Adrenal gland (tissue), 12 donors: ENCODE results near the gene CRACR2A. TPM values are rescaled to one million over a fixed set of nuclear protein-coding genes. Genes with fewer than 3 reads are reported as not detected.

ENCODE experiments used
- DNase-seq, 7 donors: peaks; one replicate each; pipeline ENCODE4 v3.0.0-alpha.2; 2019 to 2020
- H3K27ac ChIP-seq, 5 donors: fragments of 200-600 bp; sonication (generic) in 4 of 5; 1 replicate in 3 of 5; 2 replicates in 2 of 5; pipeline versions ENCODE4 v1.5.1 to v1.8.0; 2016 to 2020; ENCODE audit warnings: mild to moderate bottlenecking in 1 of 5
- H3K27me3 ChIP-seq: fragments of 200-600 bp; 2 replicates; pipeline ENCODE4 v1.8.0; 2021
- H3K36me3 ChIP-seq, 2 donors: fragments of 200-600 bp; replicated peaks in 1 of 2; 1 replicate in 1 of 2; 2 replicates in 1 of 2; pipeline versions ENCODE4 v1.5.1 to v1.8.0; 2018 to 2022
- H3K4me1 ChIP-seq, 2 donors: fragments of 200-600 bp; replicated peaks in 1 of 2; 1 replicate in 1 of 2; 2 replicates in 1 of 2; pipeline versions ENCODE4 v1.5.1 to v1.8.0; 2018 to 2021
- H3K4me3 ChIP-seq, 4 donors: fragments of 200-600 bp; sonication (generic) in 3 of 4; one replicate each; pipeline ENCODE4 v1.5.1; 2016 to 2018
- H3K9me3 ChIP-seq, 3 donors: fragments of 200-600 bp; sonication (generic) in 1 of 3; replicated peaks in 1 of 3; 1 replicate in 2 of 3; 2 replicates in 1 of 3; pipeline versions ENCODE4 v1.5.1 to v1.8.0; 2016 to 2021
- POLR2A ChIP-seq, 2 donors: fragments of 450-650 bp; IDR thresholded peaks; one replicate each; pipeline ENCODE4 v1.6.1; 2017; ENCODE audit warnings: antibody characterized with exemption in 2 of 2, mild to moderate bottlenecking in 2 of 2, moderate library complexity in 1 of 2
- WGBS, 4 donors: extraction: QIAGEN DNeasy Blood & Tissue Kit in 2 of 4; methylation state at CpG; one replicate each; pipeline versions ENCODE4 v1.1.5 to v1.1.7; 2013 to 2017; 5-methylcytosine and 5-hydroxymethylcytosine counted together
- intact Hi-C, 2 donors: fragments of 100-400 bp; cut with DNase I; formaldehyde crosslinking; loops; one replicate each; pipeline versions ENCODE4 v1.14.1 to v1.15.0; 2022 to 2023
- polyA plus RNA-seq, 3 donors: library from polyadenylated mRNA; stranded (reverse); fragments of 200-250 nt in 2 of 3; fragments of 350-450 nt in 1 of 3; fragmentation: Illumina TruSeq in 1 of 3; extraction: RNeasy Lipid Tissue Mini Kit (QIAGEN cat#74804) in 1 of 3; gene quantifications; one replicate each; pipeline ENCODE4 v1.2.3, GENCODE V29; 2013 to 2014
- total RNA-seq, 9 donors: library from RNA; depleted of rRNA in 4 of 9; stranded (reverse); fragments of >200 nt in 4 of 9; fragments of 120-200 nt in 1 of 9; fragmentation: NEBNext Ultra II Directional in 1 of 9; extraction: Animal tissue kit (Norgen Biotek cat#: 25700) in 1 of 9; gene quantifications; one replicate each; pipeline versions ENCODE4 v1.1.0 to v1.2.4, GENCODE V29; 2013 to 2023
- TF ChIP-seq, protein P1 (sequence below), 6 experiments: fragments of 450-650 bp in 4 of 6; fragments of 200-600 bp in 2 of 6; sonication (generic) in 1 of 6; IDR thresholded peaks; 1 replicate in 5 of 6; 2 replicates in 1 of 6; pipeline versions ENCODE4 v1.5.1 to v1.8.0; 2016 to 2021; ENCODE audit warnings: antibody characterized with exemption in 6 of 6, mild to moderate bottlenecking in 2 of 6, moderate library complexity in 1 of 6
- donor health status: healthy with polysubstance abuse.
- donor health status: Bipolar disorder and iron deficiency.
- donor health status: DM: yes; HTN: yes; CAD: no.
- donor health status: DM: no; HTN: no; CAD: no.
- donor health status: DM: no; HTN: no; CAD: no.
- donor health status: DM: yes; HTN: yes; CAD: no.

Gene CRACR2A
- total and polyA plus RNA-seq, 12 donors, result 0.50 to 3.5 (median 2.0) TPM

DNA sequence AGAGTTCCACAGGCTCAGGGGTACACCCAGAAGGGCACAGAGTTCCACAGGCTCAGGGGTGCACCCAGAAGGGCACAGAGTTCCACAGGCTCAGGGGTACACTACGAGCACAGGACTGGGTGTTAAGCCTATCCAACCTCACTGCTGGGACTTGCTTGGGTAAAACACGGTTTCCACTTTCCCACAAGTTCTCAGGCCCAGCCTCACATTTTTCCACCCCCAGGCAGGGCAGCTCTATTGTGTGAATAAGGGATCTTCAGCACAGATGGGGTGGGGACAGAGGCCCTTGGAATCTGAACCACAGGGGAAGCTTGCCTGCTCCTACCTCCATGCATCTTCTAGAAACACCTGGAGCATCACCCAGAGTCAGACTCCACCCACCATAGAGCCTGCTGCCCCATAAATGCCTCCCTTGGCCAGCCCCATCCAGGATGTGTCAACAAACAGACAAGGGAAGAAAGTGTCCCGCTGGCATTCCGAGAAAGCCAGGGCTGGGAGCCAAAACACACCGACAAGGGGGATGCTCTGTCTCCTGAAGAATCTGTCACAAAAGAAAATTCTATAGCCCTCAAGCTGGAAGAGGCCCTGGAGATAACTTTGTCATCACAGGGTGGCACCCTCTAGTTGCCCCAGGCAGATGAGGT is 4.8 kb downstream of the CRACR2A start:
- WGBS, 4 donors, result 69 to 78% (median 71%) methylated on average over 4 to 5 of the region's 5 CpGs; no CpG with 5 or more reads in 1 of the 4 donors
- DNase-seq, result peak in 2 of 7 donors; percentile 10 to 33
- H3K4me3 ChIP-seq, result no peak overlapping the region
- no peaks in the 10 kb centered on the region for H3K27me3 ChIP-seq
- TF ChIP-seq POLR2A (IDR thresholded peaks at IDR 0.05), result no peak
- TF ChIP-seq, protein P1, sequence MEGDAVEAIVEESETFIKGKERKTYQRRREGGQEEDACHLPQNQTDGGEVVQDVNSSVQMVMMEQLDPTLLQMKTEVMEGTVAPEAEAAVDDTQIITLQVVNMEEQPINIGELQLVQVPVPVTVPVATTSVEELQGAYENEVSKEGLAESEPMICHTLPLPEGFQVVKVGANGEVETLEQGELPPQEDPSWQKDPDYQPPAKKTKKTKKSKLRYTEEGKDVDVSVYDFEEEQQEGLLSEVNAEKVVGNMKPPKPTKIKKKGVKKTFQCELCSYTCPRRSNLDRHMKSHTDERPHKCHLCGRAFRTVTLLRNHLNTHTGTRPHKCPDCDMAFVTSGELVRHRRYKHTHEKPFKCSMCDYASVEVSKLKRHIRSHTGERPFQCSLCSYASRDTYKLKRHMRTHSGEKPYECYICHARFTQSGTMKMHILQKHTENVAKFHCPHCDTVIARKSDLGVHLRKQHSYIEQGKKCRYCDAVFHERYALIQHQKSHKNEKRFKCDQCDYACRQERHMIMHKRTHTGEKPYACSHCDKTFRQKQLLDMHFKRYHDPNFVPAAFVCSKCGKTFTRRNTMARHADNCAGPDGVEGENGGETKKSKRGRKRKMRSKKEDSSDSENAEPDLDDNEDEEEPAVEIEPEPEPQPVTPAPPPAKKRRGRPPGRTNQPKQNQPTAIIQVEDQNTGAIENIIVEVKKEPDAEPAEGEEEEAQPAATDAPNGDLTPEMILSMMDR (IDR thresholded peaks at IDR 0.05), result no peak
- no peak overlapping the region for H3K27ac ChIP-seq
- intact Hi-C loops, result no loop called here
- no peaks in the 10 kb centered on the region for H3K36me3 ChIP-seq
- no peaks in the 10 kb centered on the region for H3K9me3 ChIP-seq
- peaks cover 0 to 8% of the 10 kb centered on the region in 2 donors for H3K4me1 ChIP-seq

DNA sequence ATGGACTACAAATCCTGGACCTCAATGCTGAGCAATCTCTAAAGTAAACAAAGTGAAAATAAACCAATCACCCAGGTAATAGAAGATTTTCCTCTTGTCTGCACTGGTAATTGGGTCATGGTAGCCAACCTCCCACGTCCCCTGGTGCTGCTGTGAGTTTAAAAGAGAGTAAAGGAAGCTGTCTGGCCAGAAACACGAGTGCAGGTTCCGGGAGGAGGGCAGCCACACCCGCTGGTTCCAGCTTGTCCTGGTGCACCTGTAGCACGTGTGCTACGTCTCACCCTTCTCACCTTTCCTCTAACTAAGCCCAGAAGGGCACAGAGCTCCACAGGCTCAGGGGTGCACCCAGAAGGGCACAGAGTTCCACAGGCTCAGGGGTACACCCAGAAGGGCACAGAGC is 5.4 kb downstream of the CRACR2A start:
- peaks cover 0 to 2% of the 10 kb centered on the region in 2 donors for H3K4me1 ChIP-seq
- H3K27me3 ChIP-seq, result no peaks in the 10 kb centered on the region
- TF ChIP-seq, protein P1 (IDR thresholded peaks at IDR 0.05), result no peak
- no peak for TF ChIP-seq POLR2A (IDR thresholded peaks at IDR 0.05)
- intact Hi-C loops, result no loop called here
- H3K36me3 ChIP-seq, result no peaks in the 10 kb centered on the region
- H3K27ac ChIP-seq, result no peak overlapping the region
- WGBS, 4 donors, result 69 to 80% (median 74%) methylated on average over 5 to 6 of the region's 6 CpGs
- peak in 1 of 7 donors; percentile 5 for DNase-seq
- H3K9me3 ChIP-seq, result no peaks in the 10 kb centered on the region
- H3K4me3 ChIP-seq, result no peak overlapping the region

DNA sequence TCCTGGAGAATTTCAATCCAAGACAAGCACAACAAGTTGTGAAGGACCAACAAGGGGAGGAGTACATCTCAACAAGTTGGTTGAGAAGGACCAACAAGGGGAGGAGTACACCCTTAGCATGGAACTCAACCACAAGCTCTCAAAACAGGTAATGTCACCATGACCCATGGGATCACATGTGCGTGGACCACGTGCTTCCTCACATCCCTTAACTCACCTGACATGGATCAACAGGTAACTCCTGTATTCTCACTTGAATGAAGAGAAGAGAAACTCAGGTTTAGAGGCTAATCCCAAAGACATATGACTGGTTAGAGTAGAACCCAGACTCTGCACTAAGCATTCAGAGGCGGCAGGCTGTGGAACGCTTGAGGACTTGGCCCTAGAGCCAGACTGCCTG is 6.2 kb downstream of the CRACR2A start:
- TF ChIP-seq POLR2A (IDR thresholded peaks at IDR 0.05), result no peak
- TF ChIP-seq, protein P1 (IDR thresholded peaks at IDR 0.05), result no peak
- Histone ChIP-seq H3K27ac (no peak overlapping the region), H3K27me3 (no peaks in the 10 kb centered on the region), H3K4me1 (no peaks in the 10 kb centered on the region), H3K36me3 (no peaks in the 10 kb centered on the region), H3K9me3 (no peaks in the 10 kb centered on the region), H3K4me3 (no peak overlapping the region)
- intact Hi-C loops, result no loop called here
- WGBS, 4 donors, result 90 to 100% (median 98%) methylated on average over 3 to 4 of the region's 4 CpGs
- DNase-seq, result no peak

DNA sequence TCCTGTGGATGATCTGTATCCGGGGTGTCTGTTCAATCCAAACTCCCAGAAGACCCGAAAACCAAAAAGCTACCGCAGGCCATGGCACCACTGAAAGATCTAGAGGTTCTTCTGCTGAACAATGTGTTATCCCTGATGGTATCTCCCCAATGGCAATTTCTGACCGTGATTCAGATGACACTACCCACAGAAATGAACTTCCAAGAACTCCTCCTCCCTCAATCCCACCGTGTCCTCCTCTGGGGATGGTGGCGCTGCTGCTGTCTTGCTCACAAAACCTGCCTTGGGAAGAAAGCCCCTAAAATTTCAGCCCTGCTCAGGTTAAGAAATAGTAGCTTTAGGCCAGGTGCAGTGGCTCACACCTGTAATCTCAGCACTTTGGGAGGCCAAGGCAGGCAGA is 7.8 kb downstream of the CRACR2A start:
- TF ChIP-seq POLR2A (IDR thresholded peaks at IDR 0.05), result no peak
- TF ChIP-seq, protein P1 (IDR thresholded peaks at IDR 0.05), result no peak
- intact Hi-C loops, result no loop called here
- 89 to 94% (median 93%) methylated on average over 5 to 6 of the region's 6 CpGs for WGBS, 4 donors
- Histone ChIP-seq H3K27me3 (no peaks in the 10 kb centered on the region), H3K4me3 (no peak overlapping the region), H3K9me3 (no peaks in the 10 kb centered on the region), H3K27ac (no peak overlapping the region), H3K36me3 (no peaks in the 10 kb centered on the region), H3K4me1 (no peaks in the 10 kb centered on the region)
- DNase-seq, result peak in 1 of 7 donors; percentile 6
